Right ventricle myocardium superior (tissue), 1 donor: ENCODE measurements around the gene MT1B. TPM values are rescaled to one million over a fixed set of nuclear protein-coding genes. Genes with fewer than 3 reads are reported as not detected.

Source experiments
- ATAC-seq: fragments of 200-7000 bp; cut with Tn5 transposase; one replicate; pipeline ENCODE4 v1.9.1; 2020; ENCODE audit warnings: mild to moderate bottlenecking; ENCODE audit not compliant: poor library complexity
- DNase-seq: peaks from one replicate; pipeline ENCODE4 v3.0.0-alpha.2; 2020
- intact Hi-C: fragments of 100-400 bp; cut with DNase I; formaldehyde crosslinking; loops from one replicate; pipeline ENCODE4 v1.11.2; 2022
- long read RNA-seq: library from polyadenylated mRNA; unstranded; transcript quantifications from one replicate; pipeline ENCODE4 v2.0.0, GENCODE V29; 2021
- total RNA-seq: library from RNA; stranded (reverse); fragmentation: NEBNext Ultra II Directional; extraction: Animal tissue kit (Norgen Biotek cat#: 25700); gene quantifications from one replicate; pipeline ENCODE4 v1.2.1, GENCODE V29; 2021
- donor health status: DM: no; HTN: yes; CAD: no; lungs with severe emphysema.

Gene MT1B
- not detected for total RNA-seq
- long read RNA-seq, result 0 reads

DNA sequence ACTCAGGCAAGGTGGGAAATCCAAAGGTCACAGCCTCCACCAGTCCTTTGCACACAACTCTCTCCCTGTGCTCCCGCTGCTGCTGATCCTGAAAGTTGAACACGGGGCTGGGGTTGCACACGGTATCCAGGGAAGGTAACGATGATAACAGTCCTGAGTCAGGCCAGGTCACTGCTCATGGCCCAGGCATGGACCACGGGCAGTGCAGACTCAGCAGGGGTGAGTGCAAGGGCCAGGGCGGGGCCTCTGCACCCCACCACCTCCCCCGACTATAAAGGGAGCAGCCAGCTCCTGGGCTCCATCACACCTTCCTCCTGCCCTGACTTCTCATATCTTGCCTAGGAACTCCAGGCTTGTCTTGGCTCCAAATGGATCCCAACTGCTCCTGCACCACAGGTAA, at the start of gene MT1B:
Gene MT1B, plus strand, starts transcription at position 301 of the 400 bp plus-strand sequence. Its CDS starts 68 bp downstream, at position 369.
- intact Hi-C loops, result no loop called here
- DNase-seq (no peak), ATAC-seq (no peak)

DNA sequence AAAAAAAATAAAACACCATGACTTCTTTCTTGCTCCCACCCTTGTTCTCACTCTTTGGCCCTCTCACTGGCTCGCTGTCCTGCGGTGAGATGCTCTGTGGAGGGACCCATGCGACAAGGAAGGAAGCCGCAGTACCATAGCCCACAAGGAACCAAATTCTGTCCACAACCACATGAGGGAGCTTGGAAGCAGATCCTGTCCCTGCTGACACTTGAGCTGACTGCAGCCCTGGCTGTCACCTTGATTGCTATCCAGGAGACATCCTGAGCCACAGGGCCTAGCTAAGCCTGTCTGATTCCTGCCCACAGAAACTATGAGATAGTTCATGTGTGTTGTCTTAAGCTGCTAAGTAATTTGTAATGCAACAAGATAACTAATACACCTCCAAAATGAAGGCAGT, 48.1 kb upstream of the MT1B start:
- peak; percentile 36 for ATAC-seq
- DNase-seq, result no peak
- intact Hi-C loops, result loop anchor here (5.0 kb wide), 2 partner anchors 81 to 99 kb away; partner anchors contain the start of gene BBS2

DNA sequence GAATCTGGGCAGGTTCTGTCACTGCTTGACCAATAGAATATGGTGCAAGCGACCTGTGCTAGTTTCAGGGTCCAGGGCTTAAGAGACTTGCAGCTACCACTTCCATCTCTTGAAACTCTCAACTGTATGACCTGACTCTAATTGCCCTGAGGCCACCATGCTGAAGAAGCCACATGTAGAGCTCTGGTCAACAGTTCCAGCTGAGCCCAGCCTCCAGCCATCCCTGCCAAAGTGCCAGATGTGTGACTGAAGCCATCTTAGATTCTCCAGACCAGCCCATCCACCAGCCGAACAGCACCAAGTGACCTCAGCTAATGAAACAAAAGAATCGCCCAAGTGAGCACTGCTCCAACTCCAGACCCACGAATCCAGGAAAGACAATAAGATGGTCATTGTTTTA, 46.7 kb upstream of the MT1B start:
- ATAC-seq (no peak), DNase-seq (no peak)
- intact Hi-C loops, result loop anchor here (5.0 kb wide), 2 partner anchors 83 to 97 kb away; partner anchors contain the start of gene BBS2

DNA sequence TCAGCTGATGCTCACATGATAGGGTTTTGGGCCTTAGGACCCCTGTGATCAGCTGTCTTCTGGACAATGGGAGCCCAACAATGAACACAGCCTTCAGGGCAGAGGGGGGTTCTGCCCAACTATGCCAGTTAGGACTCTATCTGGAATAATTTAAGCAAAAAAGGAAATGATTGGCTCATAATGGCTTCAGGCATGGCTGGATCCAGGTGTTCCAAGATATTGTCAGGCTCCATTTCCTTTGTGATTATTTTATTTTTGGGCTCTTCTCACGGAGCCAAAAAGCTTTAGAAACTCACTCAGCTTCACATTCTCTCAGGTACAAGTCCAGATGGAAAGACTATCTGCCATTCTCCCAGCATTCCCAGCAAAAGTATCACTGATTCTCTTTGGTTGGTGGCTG, 46.2 kb upstream of the MT1B start:
- ATAC-seq (no peak), DNase-seq (no peak)
- intact Hi-C loops, result no loop called here

DNA sequence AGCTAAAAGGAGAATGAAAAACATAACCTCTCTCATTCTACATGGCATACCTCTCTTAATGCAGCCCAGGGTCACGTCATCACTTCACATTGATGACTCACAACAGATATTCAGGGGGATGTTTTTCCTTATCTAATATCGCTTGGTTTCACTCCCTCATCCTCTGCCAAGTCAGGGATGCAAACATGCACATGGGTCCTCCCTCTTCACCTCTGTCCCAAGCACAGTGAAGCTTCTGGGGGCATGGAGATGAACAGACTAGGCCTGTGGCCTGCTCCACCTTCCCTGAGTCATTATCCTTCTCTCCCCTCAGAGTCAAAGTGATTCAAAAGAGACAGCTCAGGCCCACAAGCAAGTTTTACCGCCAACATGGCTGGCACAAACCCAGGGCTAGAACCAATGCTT, 45.6 kb upstream of the MT1B start:
- ATAC-seq (no peak), DNase-seq (no peak)
- intact Hi-C loops, result no loop called here

DNA sequence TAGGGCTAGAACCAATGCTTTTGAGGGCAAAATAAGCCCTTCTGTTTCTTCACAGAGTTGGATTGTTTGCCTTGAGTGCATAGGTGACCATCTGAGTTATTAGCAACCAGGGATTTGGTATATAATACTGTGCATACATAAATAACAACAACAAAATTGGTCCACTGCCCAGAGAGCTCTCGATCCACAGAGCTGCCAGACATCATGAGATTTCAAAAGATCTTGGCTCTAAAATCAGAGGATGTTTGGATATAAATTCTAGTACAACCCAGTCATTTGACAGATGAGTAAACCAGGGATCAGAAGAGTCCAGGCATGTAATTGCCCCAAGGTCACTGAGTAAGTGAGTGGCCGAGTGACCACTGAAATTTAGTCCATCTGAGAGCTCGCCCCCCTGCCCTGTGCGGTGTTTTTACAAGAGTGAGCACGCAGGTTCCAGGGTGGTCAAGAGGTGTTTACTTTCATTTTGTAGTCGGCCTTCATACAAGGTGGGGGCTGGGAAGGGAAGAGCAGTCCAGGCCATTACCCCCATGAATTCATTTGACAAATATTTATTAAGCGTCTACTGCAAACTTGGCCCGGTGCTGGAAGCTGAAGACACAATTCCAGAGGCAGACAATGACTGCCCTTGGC, 45.1 kb upstream of the MT1B start:
- DNase-seq, result no peak
- intact Hi-C loops, result no loop called here
- ATAC-seq, result peak; percentile 1

DNA sequence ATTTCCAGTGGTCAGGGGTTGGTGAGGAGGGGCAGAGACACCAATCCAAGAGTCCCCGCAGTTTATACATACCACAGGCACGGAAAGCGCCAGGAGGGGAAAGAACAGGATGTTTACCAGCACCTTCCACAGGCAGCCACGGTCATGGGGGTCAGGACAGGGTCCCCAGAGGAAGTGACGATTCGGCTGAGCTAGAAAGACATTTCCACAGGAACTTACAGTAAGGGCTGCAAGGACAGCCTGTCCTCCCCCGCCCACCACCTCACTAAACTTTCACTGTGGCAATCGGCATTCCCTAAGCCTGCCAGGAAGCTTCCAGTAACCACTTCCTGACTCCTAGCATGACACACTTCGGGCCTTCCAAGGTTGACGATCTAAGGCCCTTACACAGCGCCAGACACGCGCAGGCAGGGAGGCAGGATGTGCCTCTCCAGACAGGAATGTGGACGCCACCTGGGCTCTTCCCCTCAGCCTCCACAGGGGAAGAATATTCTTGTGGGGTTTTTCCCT, 44.5 kb upstream of the MT1B start:
- ATAC-seq, result peak; percentile 0
- intact Hi-C loops, result no loop called here

DNA sequence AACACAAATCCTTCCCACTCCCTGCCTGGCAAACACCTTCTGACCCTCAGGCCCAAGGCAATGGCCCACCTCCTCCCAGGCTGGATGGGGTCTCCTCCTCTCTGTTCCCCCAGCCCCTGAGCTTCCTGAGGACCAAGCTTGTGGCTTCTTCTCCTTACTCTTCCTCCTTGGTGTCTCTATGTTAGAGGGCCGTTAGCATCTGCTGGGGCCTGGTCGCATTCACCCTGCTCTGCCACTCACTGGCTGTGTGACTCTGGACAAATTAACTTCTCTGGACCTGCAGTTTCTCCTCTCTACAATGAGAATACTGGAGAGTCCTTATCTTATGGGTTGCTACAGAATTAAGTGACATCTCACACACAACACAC, 44.0 kb upstream of the MT1B start:
- intact Hi-C loops, result loop anchor here (2.0 kb wide), 1 partner anchor 75 kb away; the partner anchor contains the start of gene MT1X
- no peak for DNase-seq
- ATAC-seq, result no peak

More for the DNA sequence above, 44.5 kb upstream of the MT1B start:
- peak; percentile 84 for DNase-seq

DNA sequence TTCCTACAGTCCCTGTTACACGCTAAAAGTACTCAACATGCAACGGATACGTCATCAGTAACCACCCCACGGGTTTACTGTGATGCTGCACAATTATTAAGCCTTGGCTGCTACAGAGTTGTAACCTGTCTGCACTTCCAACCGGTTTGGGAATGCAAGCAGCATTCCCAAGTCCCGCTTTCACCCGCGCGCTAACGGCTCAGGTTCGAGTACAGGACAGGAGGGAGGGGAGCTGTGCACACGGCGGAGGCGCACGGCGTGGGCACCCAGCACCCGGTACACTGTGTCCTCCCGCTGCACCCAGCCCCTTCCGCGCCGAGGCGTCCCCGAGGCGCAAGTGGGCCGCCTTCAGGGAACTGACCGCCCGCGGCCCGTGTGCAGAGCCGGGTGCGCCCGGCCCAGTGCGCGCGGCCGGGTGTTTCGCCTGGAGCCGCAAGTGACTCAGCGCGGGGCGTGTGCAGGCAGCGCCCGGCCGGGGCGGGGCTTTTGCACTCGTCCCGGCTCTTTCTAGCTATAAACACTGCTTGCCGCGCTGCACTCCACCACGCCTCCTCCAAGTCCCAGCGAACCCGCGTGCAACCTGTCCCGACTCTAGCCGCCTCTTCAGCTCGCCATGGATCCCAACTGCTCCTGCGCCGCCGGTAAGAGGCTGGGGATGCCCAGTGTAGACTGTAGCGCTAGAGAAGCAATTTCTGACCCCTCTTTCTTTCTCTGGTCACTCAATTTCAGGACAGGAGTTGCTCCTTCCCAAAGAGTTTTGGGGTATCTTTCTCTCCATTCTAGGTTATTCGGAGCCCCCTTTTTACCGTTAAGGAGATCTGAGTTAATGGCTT, 43.4 kb upstream of the MT1B start, which contains the start of gene MT2A:
Gene MT2A, plus strand, starts transcription at position 542 of the 833 bp plus-strand sequence. Its CDS starts 72 bp downstream, at position 614.
- DNase-seq, result peak; percentile 98
- intact Hi-C loops, result loop anchor here (2.0 kb wide), 1 partner anchor 75 kb away; the partner anchor contains the start of gene MT1X
- peak; percentile 84 for ATAC-seq

DNA sequence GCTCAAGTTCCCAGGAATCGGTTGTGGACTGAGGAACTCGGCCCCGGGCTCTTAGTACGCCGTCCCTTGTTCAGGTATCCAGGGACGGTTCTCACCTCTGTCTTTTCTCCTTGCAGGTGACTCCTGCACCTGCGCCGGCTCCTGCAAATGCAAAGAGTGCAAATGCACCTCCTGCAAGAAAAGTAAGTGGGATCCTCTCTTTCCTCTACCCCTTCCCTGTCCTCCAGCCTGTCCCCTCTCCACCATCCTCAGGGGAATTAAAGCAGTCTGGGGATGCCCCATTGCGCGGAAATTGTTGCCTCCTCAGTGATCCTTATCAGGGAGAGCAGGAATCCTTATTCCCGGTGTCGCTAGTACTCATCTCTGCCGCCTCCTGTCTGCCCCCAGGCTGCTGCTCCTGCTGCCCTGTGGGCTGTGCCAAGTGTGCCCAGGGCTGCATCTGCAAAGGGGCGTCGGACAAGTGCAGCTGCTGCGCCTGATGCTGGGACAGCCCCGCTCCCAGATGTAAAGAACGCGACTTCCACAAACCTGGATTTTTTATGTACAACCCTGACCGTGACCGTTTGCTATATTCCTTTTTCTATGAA, 42.7 kb upstream of the MT1B start:
- intact Hi-C loops, result loop anchor here (2.0 kb wide), 1 partner anchor 74 kb away; the partner anchor contains the start of gene MT1X
- no peak for DNase-seq
- ATAC-seq, result no peak

DNA sequence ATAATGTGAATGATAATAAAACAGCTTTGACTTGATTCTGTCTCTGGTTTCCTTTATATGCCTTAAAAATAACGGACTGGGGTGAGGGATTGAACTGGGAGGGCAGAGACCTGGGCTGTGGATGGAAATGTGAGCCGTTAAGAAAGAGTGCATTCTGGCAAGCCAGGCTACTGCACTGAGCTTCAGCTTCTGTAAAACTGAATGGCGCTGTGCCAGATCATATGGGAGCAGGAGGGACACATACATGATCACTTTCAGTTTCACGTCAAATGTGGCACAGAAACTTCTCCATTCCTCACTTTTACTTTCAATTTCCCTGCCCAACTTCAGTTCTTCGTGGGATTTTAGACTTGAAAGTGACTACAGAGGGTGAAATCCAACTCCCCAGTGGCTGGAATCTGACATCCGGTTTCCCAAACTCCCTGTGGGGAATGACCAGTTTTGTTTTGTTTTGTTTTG, 42.2 kb upstream of the MT1B start:
- intact Hi-C loops, result loop anchor here (2.0 kb wide), 1 partner anchor 73 kb away; the partner anchor contains the start of gene MT1X
- ATAC-seq (peak; percentile 23), DNase-seq (peak; percentile 70)

DNA sequence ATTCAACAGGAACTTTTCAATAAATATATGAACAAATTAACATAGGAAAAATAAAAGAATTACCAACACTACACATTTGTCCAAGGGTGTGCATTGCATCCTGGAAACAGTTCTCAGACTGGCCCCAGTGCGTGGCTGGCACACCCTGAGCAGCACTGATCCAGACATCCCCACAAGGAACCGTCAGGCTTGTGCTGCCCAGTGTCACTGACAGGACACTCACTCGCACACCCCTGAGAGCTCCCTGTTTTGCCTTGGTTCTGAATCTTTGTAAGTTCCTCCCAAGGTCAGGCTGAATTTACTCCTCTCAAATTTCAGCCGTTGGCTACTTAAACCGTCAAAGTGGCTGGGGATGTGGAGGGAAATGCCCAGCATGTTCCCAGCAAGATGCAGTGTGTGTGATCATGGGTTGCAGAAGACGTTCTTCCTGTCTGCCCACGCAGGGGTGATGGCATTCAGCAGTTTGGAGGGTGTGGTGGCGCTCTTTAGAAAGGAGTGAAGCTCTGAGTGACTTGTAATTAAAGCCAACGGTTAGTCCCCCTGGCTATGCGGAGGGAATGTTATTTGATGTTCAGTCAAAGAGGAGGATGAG, 41.6 kb upstream of the MT1B start:
- DNase-seq (no peak), ATAC-seq (peak; percentile 3)
- intact Hi-C loops, result no loop called here

DNA sequence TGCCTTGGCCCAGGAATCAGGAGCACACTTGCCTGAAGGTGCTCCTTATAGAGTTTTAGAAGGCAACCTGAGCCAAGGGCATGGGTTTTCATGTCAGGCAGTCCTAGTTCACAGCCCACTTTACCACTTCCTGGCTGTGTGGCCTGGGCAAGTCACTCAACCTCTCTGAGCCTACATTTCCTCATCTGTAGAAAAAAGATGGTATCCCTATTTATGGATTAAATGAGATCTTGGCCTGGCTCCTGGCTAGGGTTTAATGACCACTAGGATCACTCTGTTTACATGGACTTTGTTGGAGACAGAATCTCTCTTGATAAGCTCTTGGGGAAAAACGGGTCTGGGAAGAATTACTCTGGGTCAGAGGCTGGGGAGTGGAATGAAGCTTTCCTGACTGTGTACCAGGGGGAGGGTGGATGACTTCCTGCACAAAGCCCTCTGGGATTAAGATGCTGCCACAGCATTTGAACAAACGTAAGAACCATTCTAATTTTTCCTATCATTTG, 41.0 kb upstream of the MT1B start:
- ATAC-seq, result no peak
- DNase-seq, result no peak
- intact Hi-C loops, result no loop called here

DNA sequence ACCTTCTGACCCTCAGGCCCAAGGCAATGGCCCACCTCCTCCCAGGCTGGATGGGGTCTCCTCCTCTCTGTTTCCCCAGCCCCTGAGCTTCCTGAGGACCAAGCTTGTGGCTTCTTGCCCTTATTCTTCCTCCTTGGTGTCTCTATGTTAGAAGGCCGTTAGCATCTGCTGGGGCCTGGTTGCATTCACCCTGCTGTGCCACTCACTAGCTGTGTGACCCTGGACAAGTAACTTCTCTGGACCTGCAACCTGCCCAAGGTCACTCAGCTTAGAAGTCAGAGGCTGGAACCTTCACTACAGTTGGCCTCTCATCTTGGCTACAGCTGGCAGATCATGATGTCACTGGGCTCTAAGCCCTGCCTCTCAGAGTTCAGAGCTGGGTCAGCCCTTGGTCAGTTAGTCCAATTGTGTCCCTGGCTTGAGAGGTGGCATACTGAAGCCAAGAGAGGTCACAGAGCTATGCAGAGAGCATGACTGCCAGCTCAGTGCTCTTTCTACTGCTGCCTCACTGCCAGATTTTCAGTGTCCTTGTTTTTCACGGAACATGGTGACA, 40.3 kb upstream of the MT1B start:
- ATAC-seq (peak; percentile 64), DNase-seq (peak; percentile 81)
- intact Hi-C loops, result no loop called here

DNA sequence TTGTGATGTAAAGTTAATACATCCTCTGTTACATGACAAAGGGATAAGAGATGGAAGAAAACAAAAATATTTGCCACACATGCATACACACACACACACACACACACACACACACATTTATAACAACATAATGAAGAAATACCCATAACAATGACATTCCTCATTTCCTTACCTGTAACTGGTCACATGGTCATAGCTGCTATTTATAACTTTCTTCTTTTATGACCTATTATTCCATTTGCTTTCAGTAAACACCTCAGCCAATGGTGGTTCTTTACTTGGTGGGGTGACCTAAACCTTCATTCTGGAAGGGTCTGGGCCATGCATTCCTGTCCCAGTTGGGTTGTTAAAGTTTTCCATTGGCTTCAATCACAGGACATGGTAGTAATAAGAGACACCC, 38.0 kb upstream of the MT1B start:
- intact Hi-C loops, result no loop called here
- no peak for ATAC-seq
- DNase-seq, result no peak

DNA sequence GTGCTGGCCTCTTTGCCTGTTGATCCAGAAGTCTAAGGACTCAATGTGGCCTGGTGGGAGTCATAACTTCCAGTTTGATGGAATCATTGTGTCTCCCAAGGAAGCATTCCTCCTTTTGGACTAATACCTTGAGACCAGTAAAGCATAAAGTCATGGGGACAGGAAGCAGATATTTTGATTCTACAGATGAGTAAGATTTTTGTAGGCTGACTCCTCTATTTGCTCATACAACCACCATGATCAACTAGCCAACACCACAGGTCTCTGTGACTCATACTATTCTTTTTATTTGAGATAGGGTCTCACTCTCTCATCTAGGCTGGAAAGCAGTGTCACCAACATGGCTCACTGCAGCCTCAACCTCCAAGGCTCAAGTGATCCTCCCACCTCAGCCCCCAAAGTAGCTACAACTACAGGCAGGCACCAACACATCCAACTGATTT, 37.1 kb upstream of the MT1B start:
- ATAC-seq (no peak), DNase-seq (no peak)
- intact Hi-C loops, result no loop called here

DNA sequence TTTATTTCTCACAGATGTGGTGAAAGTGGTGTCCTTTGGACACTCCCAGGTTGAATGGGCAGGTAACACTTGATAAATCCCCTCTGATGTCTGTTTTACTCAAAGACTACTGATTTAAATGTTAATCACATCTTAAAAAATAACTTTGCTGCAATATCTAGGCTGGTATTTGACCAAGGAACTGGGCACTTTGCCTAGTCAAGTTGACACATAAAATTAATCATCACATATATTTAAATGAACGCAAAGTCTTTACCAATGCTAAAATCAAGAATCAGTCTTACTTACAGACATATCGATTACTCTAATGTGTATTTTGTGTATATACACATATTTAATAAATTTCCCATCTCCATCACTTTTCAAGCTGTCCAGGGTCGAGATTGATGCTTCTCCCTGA, 36.3 kb upstream of the MT1B start:
- DNase-seq (no peak), ATAC-seq (no peak)
- intact Hi-C loops, result no loop called here

DNA sequence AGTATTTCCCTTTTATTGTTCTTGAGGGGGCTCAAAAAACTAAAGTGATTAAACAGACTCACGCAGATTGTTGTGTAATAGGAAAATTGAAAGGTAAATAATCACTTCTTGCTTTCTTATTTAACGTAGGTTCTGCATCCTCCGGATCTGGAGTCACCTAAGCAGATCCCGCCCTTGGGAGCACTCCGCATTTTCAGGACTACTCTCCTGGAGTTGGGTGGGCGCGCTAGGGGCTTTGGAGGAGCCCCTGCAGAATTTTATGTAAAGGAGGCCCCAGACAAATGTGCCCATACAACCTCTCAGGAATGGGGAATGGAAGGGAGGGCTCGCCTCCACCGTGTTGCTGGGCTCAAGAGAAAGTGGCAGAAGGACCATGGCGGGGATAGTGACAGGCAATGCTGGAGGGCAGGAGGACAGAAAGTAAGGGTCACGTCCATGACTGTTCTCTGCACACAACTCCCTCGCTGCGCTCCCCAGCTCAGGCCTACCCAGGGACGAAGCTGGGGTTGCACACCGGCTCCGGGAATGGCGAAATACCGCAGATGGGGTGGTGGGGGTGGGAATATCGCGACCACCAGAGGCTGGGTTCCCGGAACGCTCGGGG, 35.0 kb upstream of the MT1B start:
- DNase-seq (no peak), ATAC-seq (peak; percentile 11)
- intact Hi-C loops, result no loop called here
